CD14-positive monocyte (primary cell): Measurements from ENCODE around the gene CEACAM4. TPM values are rescaled to one million over a fixed set of nuclear protein-coding genes. Genes with fewer than 3 reads are reported as not detected.

Source experiments
- DNase-seq, 3 donors: peaks; one replicate each; pipeline ENCODE4 v3.0.0-alpha.2; 2011 to 2022
- H2AFZ ChIP-seq: 2 replicates; pipeline ENCODE4 v1.6.0; 2012; ENCODE audit warnings: mild to moderate bottlenecking, low read depth, low read length, inconsistent platforms; ENCODE audit not compliant: insufficient read depth, poor library complexity, severe bottlenecking
- H3K27ac ChIP-seq, 2 donors: 1 replicate in 1 of 2; 2 replicates in 1 of 2; pipeline ENCODE4 v1.5.1; 2012 to 2013; ENCODE audit warnings: low read length in 2 of 2, control low read depth in 1 of 2, inconsistent platforms in 1 of 2, low read depth in 1 of 2, mild to moderate bottlenecking in 1 of 2
- H3K27me3 ChIP-seq, 2 donors: one replicate each; pipeline versions ENCODE4 v1.6.0 to v1.6.1; 2011 to 2013; ENCODE audit warnings: low read length in 2 of 2; ENCODE audit not compliant: control insufficient read depth in 2 of 2, insufficient read depth in 2 of 2
- H3K36me3 ChIP-seq, 2 donors: replicated peaks in 1 of 2; 1 replicate in 1 of 2; 2 replicates in 1 of 2; pipeline versions ENCODE4 v1.5.1 to v1.6.1; 2012 to 2013; ENCODE audit warnings: low read length in 2 of 2, control low read depth in 1 of 2, inconsistent platforms in 1 of 2, mild to moderate bottlenecking in 1 of 2; ENCODE audit not compliant: insufficient read depth in 2 of 2, control insufficient read depth in 1 of 2
- H3K4me1 ChIP-seq, 2 donors: 1 replicate in 1 of 2; 2 replicates in 1 of 2; pipeline versions ENCODE4 v1.5.1 to v1.6.1; 2012 to 2013; ENCODE audit warnings: low read length in 2 of 2, control low read depth in 1 of 2, inconsistent platforms in 1 of 2, mild to moderate bottlenecking in 1 of 2, moderate library complexity in 1 of 2; ENCODE audit not compliant: insufficient read depth in 2 of 2, control insufficient read depth in 1 of 2
- H3K4me2 ChIP-seq: replicated peaks from 2 replicates; pipeline ENCODE3; 2012; ENCODE audit warnings: low read length, moderate library complexity, mild to moderate bottlenecking; ENCODE audit not compliant: poor library complexity, severe bottlenecking; ENCODE audit errors: extremely low read depth
- H3K4me3 ChIP-seq, 3 experiments: fragments of 200-600 bp in 1 of 3; sonication (generic) in 1 of 3; replicated peaks in 1 of 3; 1 replicate in 2 of 3; 2 replicates in 1 of 3; pipeline ENCODE4 v1.5.1; 2011 to 2013; ENCODE audit warnings: low read length in 3 of 3, mild to moderate bottlenecking in 3 of 3, control low read depth in 2 of 3, low read depth in 2 of 3, inconsistent platforms in 1 of 3, moderate library complexity in 1 of 3
- H3K79me2 ChIP-seq: 2 replicates; pipeline ENCODE4 v1.6.0; 2012; ENCODE audit warnings: mild to moderate bottlenecking, control low read depth, inconsistent platforms, low read length, moderate library complexity; ENCODE audit not compliant: insufficient read depth
- H3K9ac ChIP-seq: 2 replicates; pipeline ENCODE4 v1.6.0; 2017; ENCODE audit warnings: low read length, mild to moderate bottlenecking; ENCODE audit not compliant: insufficient read depth, poor library complexity, severe bottlenecking
- H3K9me3 ChIP-seq, 2 donors: replicated peaks in 1 of 2; 1 replicate in 1 of 2; 2 replicates in 1 of 2; pipeline versions ENCODE4 v1.5.1 to v1.6.1; 2012 to 2013; ENCODE audit warnings: low read length in 2 of 2, control low read depth in 1 of 2; ENCODE audit not compliant: control insufficient read depth in 1 of 2, insufficient read depth in 1 of 2
- H4K20me1 ChIP-seq: 2 replicates; pipeline ENCODE4 v1.6.0; 2012; ENCODE audit warnings: mild to moderate bottlenecking, low read length, control low read depth, moderate library complexity; ENCODE audit not compliant: insufficient read depth
- H3K27ac Mint-ChIP-seq, 7 donors: one replicate each; pipeline ENCODE4 v1.8.0; 2020; ENCODE audit warnings: mild to moderate bottlenecking in 7 of 7, mixed read lengths in 7 of 7, moderate library complexity in 6 of 7, inconsistent platforms in 2 of 7
- H3K27me3 Mint-ChIP-seq, 3 donors: one replicate each; pipeline ENCODE4 v1.8.0; 2021 to 2022; ENCODE audit warnings: low read depth in 3 of 3, mild to moderate bottlenecking in 3 of 3, mixed read lengths in 3 of 3, moderate library complexity in 3 of 3, inconsistent platforms in 1 of 3
- H3K36me3 Mint-ChIP-seq, 2 donors: one replicate each; pipeline ENCODE4 v1.8.0; 2020; ENCODE audit warnings: mixed read lengths in 2 of 2, inconsistent platforms in 1 of 2, mild to moderate bottlenecking in 1 of 2
- H3K4me1 Mint-ChIP-seq: one replicate; pipeline ENCODE4 v1.8.0; 2020; ENCODE audit warnings: mild to moderate bottlenecking, mixed read lengths
- H3K4me3 Mint-ChIP-seq, 2 donors: one replicate each; pipeline ENCODE4 v1.8.0; 2020; ENCODE audit warnings: mild to moderate bottlenecking in 2 of 2, mixed read lengths in 2 of 2, moderate library complexity in 1 of 2
- H3K9me3 Mint-ChIP-seq, 7 donors: one replicate each; pipeline ENCODE4 v1.8.0; 2020 to 2022; ENCODE audit warnings: mixed read lengths in 7 of 7, mild to moderate bottlenecking in 6 of 7, moderate library complexity in 6 of 7, inconsistent platforms in 2 of 7
- WGBS: methylation state at CpG from one replicate; pipeline ENCODE4 v1.1.5; 2013; ENCODE audit warnings: missing lambda C conversion rate; ENCODE audit not compliant: insufficient coverage; 5-methylcytosine and 5-hydroxymethylcytosine counted together
- intact Hi-C, 2 donors: fragments of 100-400 bp; cut with micrococcal nuclease; formaldehyde crosslinking; loops; one replicate each; pipeline versions ENCODE4 v1.15.0 to v1.15.1; 2023
- polyA plus RNA-seq, 3 donors: library from polyadenylated mRNA; depleted of rRNA in 1 of 3; unstranded in 2 of 3; stranded (reverse) in 1 of 3; fragments of 300-500 nt in 2 of 3; fragments of >200 nt in 1 of 3; fragmentation: Illumina TruSeq in 2 of 3; gene quantifications; 1 replicate in 2 of 3; 2 replicates in 1 of 3; pipeline ENCODE4 v1.2.3, GENCODE V29; 2012 to 2021
- TF ChIP-seq, protein P1 (sequence below): fragments of 200-600 bp; IDR thresholded peaks from one replicate; pipeline ENCODE4 v1.8.0; 2022; ENCODE audit warnings: antibody characterized with exemption, mild to moderate bottlenecking

The CEACAM4 gene
- polyA plus RNA-seq, 3 donors: 23.1 to 40.7 (median 27.5) TPM

- no peak overlapping the region for H3K27ac ChIP-seq
- WGBS: 9% methylated on average over 5 of the region's 7 CpGs
- no peak overlapping the region for H3K4me2 ChIP-seq
These were observed 56.2 kb downstream of the CEACAM4 start for GRCh38 chr19:41570639-41571112.

DNA sequence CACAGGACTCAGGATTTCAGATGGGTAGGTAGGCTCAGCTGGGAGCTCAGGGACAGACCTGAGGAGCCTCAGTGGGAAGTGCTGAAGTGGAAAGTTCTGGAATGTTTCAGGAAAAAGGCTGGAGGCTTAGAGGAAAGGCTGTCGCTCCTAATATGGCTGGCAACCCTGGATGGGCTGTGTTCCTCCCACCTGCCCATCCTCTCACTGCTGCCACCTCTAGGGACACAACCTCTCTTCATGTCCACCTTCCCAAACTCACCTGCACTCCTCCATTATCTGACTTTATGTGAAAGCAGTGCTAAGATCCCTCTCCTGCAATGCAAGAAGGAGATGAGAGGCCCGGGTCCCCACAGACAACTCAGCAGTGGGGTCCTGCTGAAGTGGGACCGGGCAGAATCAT lies 56.7 kb downstream of the CEACAM4 start:
- Histone ChIP-seq H3K9ac (no peak overlapping the region), H3K27me3 (peaks cover 10 to 25% of the 10 kb centered on the region in 2 donors), H3K4me2 (no peak overlapping the region), H3K4me1 (peaks cover 2 to 4% of the 10 kb centered on the region in 2 donors), H3K36me3 (no peaks in the 10 kb centered on the region), H2AFZ (no peak overlapping the region), H3K79me2 (no peaks in the 10 kb centered on the region), H3K4me3 (no peak overlapping the region), H4K20me1 (no peaks in the 10 kb centered on the region), H3K9me3 (no peaks in the 10 kb centered on the region), H3K27ac (no peak overlapping the region)
- no peak overlapping the region for H3K27ac Mint-ChIP-seq
- intact Hi-C loops: loop anchor here (1.0 to 5.0 kb wide), 3 partner anchors 33 to 121 kb away; no protein-coding TSS in a partner anchor
- peaks cover 18 to 28% (median 18%) of the 10 kb centered on the region in 3 donors for H3K27me3 Mint-ChIP-seq
- H3K9me3 Mint-ChIP-seq: peaks cover 0 to 2% (median 0%) of the 10 kb centered on the region in 7 donors
- H3K36me3 Mint-ChIP-seq: peaks cover 0 to 5% of the 10 kb centered on the region in 2 donors
- TF ChIP-seq, protein P1, sequence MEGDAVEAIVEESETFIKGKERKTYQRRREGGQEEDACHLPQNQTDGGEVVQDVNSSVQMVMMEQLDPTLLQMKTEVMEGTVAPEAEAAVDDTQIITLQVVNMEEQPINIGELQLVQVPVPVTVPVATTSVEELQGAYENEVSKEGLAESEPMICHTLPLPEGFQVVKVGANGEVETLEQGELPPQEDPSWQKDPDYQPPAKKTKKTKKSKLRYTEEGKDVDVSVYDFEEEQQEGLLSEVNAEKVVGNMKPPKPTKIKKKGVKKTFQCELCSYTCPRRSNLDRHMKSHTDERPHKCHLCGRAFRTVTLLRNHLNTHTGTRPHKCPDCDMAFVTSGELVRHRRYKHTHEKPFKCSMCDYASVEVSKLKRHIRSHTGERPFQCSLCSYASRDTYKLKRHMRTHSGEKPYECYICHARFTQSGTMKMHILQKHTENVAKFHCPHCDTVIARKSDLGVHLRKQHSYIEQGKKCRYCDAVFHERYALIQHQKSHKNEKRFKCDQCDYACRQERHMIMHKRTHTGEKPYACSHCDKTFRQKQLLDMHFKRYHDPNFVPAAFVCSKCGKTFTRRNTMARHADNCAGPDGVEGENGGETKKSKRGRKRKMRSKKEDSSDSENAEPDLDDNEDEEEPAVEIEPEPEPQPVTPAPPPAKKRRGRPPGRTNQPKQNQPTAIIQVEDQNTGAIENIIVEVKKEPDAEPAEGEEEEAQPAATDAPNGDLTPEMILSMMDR: no peak
- DNase-seq: no peak
- peaks cover 3% of the 10 kb centered on the region for H3K4me1 Mint-ChIP-seq
- no peak overlapping the region for H3K4me3 Mint-ChIP-seq
- no CpG with 5 or more reads among the region's 3 CpGs for WGBS

More at GRCh38 chr19:41570639-41571112, 56.2 kb downstream of the CEACAM4 start:
- peaks cover 0 to 3% of the 10 kb centered on the region in 2 donors for H3K36me3 Mint-ChIP-seq
- no peaks in the 10 kb centered on the region for H3K9me3 ChIP-seq
- H2AFZ ChIP-seq: no peak overlapping the region
- peak; percentile 81 to 84 (median 81) for DNase-seq
- H3K27ac Mint-ChIP-seq: peak overlapping the region in 1 of 7 donors; percentile 41
- H3K4me3 ChIP-seq: no peak overlapping the region
- H3K9ac ChIP-seq: no peak overlapping the region
- peaks cover 8% of the 10 kb centered on the region for H3K4me1 Mint-ChIP-seq
- H3K4me3 Mint-ChIP-seq: no peak overlapping the region
- H3K4me1 ChIP-seq: peaks cover 6 to 7% of the 10 kb centered on the region in 2 donors
- no peaks in the 10 kb centered on the region for H3K79me2 ChIP-seq
- peaks cover 13 to 23% (median 13%) of the 10 kb centered on the region in 3 donors for H3K27me3 Mint-ChIP-seq
- TF ChIP-seq, protein P1: peak; percentile 92
- H4K20me1 ChIP-seq: no peaks in the 10 kb centered on the region
- no peaks in the 10 kb centered on the region for H3K36me3 ChIP-seq
- peaks cover 5 to 20% of the 10 kb centered on the region in 2 donors for H3K27me3 ChIP-seq
- H3K9me3 Mint-ChIP-seq: peaks cover 0 to 2% (median 0%) of the 10 kb centered on the region in 7 donors
- intact Hi-C loops: loop anchor here (1.0 to 5.0 kb wide), 3 partner anchors 33 to 122 kb away; no protein-coding TSS in a partner anchor
